ENCODE data around the gene KRTAP1-3.
"Not testable (repeated sequence)": the region's sequence is repeated elsewhere in the genome, so short reads cannot be mapped to it uniquely, and the experiment has no call there.

GRCh38 chr17:41040783-41041571, 6.3 kb upstream of the KRTAP1-3 start, which contains the start of gene KRTAP1-1:
- TF ChIP-seq POLR2A (IDR thresholded peaks at IDR 0.05): not testable (repeated sequence)
- TF ChIP-seq, protein P1, sequence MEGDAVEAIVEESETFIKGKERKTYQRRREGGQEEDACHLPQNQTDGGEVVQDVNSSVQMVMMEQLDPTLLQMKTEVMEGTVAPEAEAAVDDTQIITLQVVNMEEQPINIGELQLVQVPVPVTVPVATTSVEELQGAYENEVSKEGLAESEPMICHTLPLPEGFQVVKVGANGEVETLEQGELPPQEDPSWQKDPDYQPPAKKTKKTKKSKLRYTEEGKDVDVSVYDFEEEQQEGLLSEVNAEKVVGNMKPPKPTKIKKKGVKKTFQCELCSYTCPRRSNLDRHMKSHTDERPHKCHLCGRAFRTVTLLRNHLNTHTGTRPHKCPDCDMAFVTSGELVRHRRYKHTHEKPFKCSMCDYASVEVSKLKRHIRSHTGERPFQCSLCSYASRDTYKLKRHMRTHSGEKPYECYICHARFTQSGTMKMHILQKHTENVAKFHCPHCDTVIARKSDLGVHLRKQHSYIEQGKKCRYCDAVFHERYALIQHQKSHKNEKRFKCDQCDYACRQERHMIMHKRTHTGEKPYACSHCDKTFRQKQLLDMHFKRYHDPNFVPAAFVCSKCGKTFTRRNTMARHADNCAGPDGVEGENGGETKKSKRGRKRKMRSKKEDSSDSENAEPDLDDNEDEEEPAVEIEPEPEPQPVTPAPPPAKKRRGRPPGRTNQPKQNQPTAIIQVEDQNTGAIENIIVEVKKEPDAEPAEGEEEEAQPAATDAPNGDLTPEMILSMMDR (IDR thresholded peaks at IDR 0.05): not testable (repeated sequence)
